HG03175 (cell line): ENCODE measurements around the gene RNF113A.
"Not testable (repeated sequence)": the region's sequence is repeated elsewhere in the genome, so short reads cannot be mapped to it uniquely, and the experiment has no call there.

ENCODE experiments used
- ATAC-seq: cut with Tn5 transposase; IDR thresholded peaks from one replicate; pipeline ENCODE4 v1.9.1; 2021; ENCODE audit warnings: mild to moderate bottlenecking, moderate library complexity; ENCODE audit not compliant: unreplicated experiment

The RNF113A gene

DNA sequence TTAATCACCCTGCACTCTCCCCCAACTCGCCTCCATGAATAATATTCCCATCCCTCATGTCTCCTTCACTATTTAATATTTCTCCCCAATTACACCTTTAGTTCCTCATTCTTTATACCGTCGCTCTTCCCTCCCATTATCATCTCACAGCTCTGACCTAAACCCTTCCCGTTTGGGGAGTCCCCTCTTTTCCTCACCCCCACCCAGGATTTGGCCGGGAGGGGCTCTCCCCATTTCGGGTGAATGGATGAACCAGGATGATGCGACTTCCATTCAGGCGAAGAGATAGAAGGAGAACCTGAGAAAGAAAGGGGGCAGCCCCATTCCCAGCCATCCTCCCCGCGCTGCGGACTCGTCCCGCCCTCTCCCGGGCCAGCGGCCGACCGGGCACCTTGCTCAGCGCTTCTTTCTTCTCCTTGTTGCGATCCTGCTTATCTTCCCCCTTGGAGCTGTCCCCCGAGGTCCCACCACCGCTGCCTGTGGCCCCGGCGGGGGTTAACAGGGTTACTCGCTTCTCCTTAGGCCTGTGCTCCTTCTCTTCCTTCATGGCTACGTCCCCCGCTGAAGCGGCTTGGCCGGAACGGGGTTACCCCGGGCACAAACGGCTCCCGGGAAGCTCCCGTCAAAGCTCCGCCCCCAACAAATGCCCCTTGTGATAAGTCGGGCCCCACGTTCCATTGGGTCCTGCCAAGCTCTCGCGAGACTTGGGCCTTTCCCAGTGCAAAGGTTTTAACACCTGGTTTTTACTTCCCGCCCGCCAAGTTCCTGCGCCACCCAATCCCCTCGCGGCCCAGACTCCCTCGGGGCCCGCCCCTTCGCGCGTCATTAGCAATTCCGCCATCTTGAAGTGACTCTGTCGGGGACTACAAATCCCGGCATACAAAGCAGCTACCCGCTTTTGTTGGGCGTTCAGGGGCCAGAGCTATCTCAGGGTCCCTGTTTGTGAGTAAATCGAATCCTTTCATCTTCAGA, 18.9 kb downstream of the RNF113A start, which contains the start of gene UPF3B:
UPF3B (minus strand) TSS at position 582 of the 972 bp plus-strand sequence; CDS start at position 547, 35 bp downstream.
- peak; percentile 98 for ATAC-seq

DNA sequence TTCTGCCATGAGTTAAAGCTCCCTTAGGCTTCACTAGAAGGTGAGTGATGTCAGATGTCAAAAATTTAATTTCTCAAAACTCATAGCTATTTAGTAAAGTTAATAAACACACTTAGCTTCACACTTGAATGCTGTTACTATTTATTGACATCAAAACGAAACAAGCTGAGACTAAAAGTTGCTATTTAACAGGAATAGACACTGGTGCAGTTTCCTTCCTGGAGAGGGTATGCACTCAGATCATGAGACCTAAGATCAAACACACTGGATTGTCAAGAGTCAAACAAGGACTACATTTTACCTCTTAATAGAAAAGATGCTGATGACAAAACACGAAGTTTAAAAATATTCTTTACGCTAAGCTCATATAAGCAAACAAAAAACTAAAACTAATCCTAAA, 37.6 kb downstream of the RNF113A start:
- ATAC-seq: no peak

DNA sequence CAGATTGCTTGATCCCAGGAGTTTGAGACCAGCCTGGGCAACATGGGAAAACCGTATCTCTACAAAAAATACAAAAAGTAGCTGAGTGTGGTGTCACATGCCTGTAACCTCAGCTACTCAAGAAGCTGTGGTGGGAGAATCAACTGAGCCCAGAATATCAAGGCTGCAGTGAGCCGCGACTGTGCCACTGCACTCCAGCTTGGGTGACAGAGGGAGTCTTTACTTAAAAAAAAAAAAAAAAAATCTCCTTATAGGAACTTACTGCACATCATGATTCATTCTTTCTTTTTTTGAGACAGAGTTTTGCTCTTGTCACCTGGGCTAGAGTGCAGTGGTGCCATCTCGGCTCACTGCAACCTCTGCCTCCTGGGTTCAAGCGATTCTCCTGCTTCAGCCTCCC, 43.1 kb downstream of the RNF113A start:
- ATAC-seq: no peak

DNA sequence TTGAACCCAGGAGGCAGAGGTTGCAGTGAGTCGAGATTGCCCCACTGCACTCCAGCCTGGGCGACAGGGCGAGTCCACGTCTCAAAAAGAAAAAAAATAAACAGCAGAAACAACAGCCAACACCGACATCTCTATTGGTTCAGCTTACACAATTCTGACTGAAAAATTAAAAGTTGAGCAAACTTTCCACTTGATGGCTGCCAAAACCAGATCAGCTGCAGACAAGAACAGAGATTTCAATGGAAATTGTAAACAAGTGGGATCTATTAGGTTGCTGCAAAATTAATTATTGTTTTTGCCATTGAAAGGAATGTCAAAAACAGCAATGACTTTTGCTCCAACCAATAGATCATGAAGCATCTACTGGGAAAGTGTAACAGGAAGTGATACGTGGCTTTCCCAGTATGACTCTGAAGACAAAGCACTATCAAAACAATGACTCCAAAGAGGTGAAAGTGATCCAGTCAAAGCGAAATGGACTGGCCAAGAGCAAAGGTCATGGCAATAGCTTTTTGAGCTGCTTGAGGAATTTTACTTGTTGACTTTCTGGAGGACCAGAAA, 45.1 kb downstream of the RNF113A start:
- ATAC-seq: no peak

DNA sequence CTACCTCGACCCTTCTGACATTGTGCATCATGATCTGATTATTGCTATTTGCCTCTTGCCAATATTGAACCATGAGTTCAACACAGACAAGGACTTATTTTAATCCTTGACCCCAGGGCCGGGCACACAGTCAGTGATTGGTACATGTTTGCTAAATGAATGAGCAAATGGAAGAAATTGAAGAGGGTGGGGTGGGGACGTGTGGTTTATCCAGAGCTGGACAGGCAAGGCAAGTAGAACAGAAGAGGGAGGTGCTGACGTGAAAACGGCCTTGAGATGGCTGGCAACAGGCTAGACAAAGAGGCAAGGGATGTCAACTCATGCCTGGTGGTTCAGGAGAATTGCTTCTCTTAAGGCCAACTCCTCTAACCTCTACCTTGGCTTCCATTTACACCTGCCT, 47.3 kb downstream of the RNF113A start:
- not testable (repeated sequence) for ATAC-seq

DNA sequence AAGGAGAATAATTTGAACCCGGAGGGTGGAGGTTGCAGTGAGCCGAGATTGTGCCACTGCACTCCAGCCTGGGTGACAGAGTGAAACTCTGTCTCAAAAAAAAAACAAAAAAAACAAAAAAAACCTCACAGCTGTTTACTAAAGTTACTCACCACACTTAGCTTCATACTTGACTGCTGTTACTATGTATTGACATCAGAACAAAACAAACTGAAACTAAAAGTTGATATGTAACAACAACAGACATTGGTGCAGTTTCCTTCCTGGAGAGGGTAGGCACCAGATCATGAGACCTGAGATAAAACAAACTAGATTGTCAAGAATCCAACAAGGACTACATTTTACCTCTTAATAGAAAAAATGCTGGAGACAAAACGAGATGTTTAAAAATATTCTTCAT, 49.8 kb downstream of the RNF113A start:
- peak; percentile 94 for ATAC-seq
